ENCODE measurements around the gene TRHDE.

Gene TRHDE

DNA sequence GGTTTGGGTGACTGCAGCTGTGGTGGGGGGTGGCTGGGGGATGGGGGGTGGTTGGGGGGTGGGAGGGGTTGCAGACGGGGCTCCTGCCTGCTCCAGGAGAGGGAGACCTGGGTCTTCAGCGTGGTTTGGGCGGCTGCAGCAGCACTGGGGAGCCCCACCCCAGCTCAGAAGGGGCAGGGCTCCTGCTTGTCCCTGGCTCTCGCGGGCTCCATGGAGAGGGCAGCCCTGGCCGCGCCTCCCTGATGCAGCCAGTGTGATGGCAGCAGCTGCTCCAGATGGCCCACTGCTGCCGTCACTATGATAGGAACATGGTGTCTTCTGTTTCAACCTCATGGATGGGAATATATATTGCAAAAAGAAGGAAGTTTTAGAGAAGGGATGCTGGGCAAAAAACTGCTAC is 22.9 kb downstream of the TRHDE start:
- ATAC-seq: no peak
- TF ChIP-seq ZFP3 (CRISPR knock-in tag; IDR thresholded peaks at IDR 0.05) (no peak), TCF4 (CRISPR knock-in tag; IDR thresholded peaks at IDR 0.05; ENCODE audit: borderline replicate concordance) (no peak), ZC3H10 (CRISPR knock-in tag; IDR thresholded peaks at IDR 0.05) (no peak), ARNTL (CRISPR knock-in tag; IDR thresholded peaks at IDR 0.05; ENCODE audit: borderline replicate concordance, low read depth) (no peak), SNAI2 (CRISPR knock-in tag; IDR thresholded peaks at IDR 0.05) (no peak), ZNF70 (CRISPR knock-in tag; IDR thresholded peaks at IDR 0.05) (no peak), ESRRG (CRISPR knock-in tag; IDR thresholded peaks at IDR 0.05) (no peak), ZNF565 (CRISPR knock-in tag; conservative IDR thresholded peaks at IDR 0.05; ENCODE audit: low read depth) (no peak), ZFP30 (CRISPR knock-in tag; IDR thresholded peaks at IDR 0.05) (no peak), OSR1 (CRISPR knock-in tag; IDR thresholded peaks at IDR 0.05) (no peak), GLIS3 (CRISPR knock-in tag; IDR thresholded peaks at IDR 0.05) (no peak), TOX (CRISPR knock-in tag; IDR thresholded peaks at IDR 0.05; ENCODE audit: borderline replicate concordance) (no peak)
- TF ChIP-seq, protein P1, sequence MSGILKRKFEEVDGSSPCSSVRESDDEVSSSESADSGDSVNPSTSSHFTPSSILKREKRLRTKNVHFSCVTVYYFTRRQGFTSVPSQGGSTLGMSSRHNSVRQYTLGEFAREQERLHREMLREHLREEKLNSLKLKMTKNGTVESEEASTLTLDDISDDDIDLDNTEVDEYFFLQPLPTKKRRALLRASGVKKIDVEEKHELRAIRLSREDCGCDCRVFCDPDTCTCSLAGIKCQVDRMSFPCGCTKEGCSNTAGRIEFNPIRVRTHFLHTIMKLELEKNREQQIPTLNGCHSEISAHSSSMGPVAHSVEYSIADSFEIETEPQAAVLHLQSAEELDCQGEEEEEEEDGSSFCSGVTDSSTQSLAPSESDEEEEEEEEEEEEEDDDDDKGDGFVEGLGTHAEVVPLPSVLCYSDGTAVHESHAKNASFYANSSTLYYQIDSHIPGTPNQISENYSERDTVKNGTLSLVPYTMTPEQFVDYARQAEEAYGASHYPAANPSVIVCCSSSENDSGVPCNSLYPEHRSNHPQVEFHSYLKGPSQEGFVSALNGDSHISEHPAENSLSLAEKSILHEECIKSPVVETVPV (CRISPR knock-in tag; IDR thresholded peaks at IDR 0.05): no peak
- TF ChIP-seq, protein P2, sequence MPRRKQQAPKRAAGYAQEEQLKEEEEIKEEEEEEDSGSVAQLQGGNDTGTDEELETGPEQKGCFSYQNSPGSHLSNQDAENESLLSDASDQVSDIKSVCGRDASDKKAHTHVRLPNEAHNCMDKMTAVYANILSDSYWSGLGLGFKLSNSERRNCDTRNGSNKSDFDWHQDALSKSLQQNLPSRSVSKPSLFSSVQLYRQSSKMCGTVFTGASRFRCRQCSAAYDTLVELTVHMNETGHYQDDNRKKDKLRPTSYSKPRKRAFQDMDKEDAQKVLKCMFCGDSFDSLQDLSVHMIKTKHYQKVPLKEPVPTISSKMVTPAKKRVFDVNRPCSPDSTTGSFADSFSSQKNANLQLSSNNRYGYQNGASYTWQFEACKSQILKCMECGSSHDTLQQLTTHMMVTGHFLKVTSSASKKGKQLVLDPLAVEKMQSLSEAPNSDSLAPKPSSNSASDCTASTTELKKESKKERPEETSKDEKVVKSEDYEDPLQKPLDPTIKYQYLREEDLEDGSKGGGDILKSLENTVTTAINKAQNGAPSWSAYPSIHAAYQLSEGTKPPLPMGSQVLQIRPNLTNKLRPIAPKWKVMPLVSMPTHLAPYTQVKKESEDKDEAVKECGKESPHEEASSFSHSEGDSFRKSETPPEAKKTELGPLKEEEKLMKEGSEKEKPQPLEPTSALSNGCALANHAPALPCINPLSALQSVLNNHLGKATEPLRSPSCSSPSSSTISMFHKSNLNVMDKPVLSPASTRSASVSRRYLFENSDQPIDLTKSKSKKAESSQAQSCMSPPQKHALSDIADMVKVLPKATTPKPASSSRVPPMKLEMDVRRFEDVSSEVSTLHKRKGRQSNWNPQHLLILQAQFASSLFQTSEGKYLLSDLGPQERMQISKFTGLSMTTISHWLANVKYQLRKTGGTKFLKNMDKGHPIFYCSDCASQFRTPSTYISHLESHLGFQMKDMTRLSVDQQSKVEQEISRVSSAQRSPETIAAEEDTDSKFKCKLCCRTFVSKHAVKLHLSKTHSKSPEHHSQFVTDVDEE (CRISPR knock-in tag; IDR thresholded peaks at IDR 0.05): no peak
- TF ChIP-seq, protein P3, sequence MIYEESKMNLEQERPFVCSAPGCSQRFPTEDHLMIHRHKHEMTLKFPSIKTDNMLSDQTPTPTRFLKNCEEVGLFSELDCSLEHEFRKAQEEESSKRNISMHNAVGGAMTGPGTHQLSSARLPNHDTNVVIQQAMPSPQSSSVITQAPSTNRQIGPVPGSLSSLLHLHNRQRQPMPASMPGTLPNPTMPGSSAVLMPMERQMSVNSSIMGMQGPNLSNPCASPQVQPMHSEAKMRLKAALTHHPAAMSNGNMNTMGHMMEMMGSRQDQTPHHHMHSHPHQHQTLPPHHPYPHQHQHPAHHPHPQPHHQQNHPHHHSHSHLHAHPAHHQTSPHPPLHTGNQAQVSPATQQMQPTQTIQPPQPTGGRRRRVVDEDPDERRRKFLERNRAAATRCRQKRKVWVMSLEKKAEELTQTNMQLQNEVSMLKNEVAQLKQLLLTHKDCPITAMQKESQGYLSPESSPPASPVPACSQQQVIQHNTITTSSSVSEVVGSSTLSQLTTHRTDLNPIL (CRISPR knock-in tag; IDR thresholded peaks at IDR 0.05; ENCODE audit: low read depth): no peak
- TF ChIP-seq, protein P4, sequence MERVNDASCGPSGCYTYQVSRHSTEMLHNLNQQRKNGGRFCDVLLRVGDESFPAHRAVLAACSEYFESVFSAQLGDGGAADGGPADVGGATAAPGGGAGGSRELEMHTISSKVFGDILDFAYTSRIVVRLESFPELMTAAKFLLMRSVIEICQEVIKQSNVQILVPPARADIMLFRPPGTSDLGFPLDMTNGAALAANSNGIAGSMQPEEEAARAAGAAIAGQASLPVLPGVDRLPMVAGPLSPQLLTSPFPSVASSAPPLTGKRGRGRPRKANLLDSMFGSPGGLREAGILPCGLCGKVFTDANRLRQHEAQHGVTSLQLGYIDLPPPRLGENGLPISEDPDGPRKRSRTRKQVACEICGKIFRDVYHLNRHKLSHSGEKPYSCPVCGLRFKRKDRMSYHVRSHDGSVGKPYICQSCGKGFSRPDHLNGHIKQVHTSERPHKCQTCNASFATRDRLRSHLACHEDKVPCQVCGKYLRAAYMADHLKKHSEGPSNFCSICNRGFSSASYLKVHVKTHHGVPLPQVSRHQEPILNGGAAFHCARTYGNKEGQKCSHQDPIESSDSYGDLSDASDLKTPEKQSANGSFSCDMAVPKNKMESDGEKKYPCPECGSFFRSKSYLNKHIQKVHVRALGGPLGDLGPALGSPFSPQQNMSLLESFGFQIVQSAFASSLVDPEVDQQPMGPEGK (CRISPR knock-in tag; IDR thresholded peaks at IDR 0.05; ENCODE audit: borderline replicate concordance): no peak

DNA sequence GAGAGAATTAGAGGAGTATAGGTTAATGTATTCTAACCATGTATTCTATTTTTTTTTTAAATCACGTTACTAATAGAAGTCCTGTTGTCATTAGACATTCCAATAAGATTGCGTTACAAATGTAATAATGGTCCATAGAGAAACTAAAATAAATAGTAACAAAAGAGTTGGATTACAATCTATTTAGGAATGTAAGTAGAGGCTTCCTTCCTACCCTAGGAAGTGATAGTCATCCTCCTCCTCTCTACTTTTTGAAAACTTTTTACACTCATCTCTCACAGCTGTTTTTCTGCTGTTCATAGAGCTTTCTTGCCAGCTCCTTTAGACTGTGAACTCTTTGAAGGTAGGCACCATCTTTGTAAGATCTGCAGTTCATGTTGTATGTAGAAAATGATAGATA is 23.6 kb downstream of the TRHDE start:
- ATAC-seq: peak; percentile 32; the same call in 2 of the 3 replicates

DNA sequence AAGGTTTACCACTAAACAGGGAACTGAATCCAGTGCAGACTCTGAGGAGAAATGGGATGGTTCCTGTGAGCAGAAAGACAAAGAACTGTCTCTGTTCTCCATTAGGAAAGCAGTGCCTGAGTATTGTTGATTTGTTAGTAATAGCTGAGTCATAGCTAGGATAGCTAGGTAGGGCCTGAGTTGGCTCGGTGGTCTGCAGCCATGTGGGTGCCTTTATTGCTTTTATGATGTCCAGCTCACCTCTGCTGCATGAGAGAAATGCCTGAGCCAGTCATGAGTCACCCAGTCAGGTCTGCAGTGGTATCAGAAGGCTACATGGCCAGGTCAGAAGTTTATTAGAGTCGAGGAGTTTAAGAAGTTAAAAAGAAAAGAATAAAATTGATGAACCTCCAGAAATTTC is 24.2 kb downstream of the TRHDE start:
- peak; percentile 77 for ATAC-seq
- TF ChIP-seq BACH2 (CRISPR knock-in tag; IDR thresholded peaks at IDR 0.05; ENCODE audit: borderline replicate concordance) (no peak), ESRRG (CRISPR knock-in tag; IDR thresholded peaks at IDR 0.05) (no peak), TCF4 (CRISPR knock-in tag; IDR thresholded peaks at IDR 0.05; ENCODE audit: borderline replicate concordance) (no peak), ZC3H10 (CRISPR knock-in tag; IDR thresholded peaks at IDR 0.05) (no peak)
- TF ChIP-seq, protein P1 (CRISPR knock-in tag; IDR thresholded peaks at IDR 0.05): no peak
- TF ChIP-seq, protein P4 (CRISPR knock-in tag; IDR thresholded peaks at IDR 0.05; ENCODE audit: borderline replicate concordance): no peak

More for the DNA sequence above, 23.6 kb downstream of the TRHDE start:
- TF ChIP-seq TCF4 (CRISPR knock-in tag; IDR thresholded peaks at IDR 0.05; ENCODE audit: borderline replicate concordance) (no peak), ZC3H10 (CRISPR knock-in tag; IDR thresholded peaks at IDR 0.05) (no peak), ZNF70 (CRISPR knock-in tag; IDR thresholded peaks at IDR 0.05) (no peak), SNAI2 (CRISPR knock-in tag; IDR thresholded peaks at IDR 0.05) (no peak), PPARA (CRISPR knock-in tag; IDR thresholded peaks at IDR 0.05; ENCODE audit: borderline replicate concordance) (no peak), GLIS3 (CRISPR knock-in tag; IDR thresholded peaks at IDR 0.05) (no peak), ZNF8 (CRISPR knock-in tag; IDR thresholded peaks at IDR 0.05) (no peak), RARB (CRISPR knock-in tag; IDR thresholded peaks at IDR 0.05) (no peak)
- TF ChIP-seq, protein P2 (CRISPR knock-in tag; IDR thresholded peaks at IDR 0.05): no peak
